Measurements from ENCODE around the gene DPYSL4. TPM values are rescaled to one million over a fixed set of nuclear protein-coding genes. Genes with fewer than 3 reads are reported as not detected.
A peak's percentile ranks its signal among the peaks of the same experiment; 100 is the strongest.

DPYSL4 gene
- total and polyA plus RNA-seq, 12 donors = 2.4 to 78.9 (median 30.6) TPM

DNA sequence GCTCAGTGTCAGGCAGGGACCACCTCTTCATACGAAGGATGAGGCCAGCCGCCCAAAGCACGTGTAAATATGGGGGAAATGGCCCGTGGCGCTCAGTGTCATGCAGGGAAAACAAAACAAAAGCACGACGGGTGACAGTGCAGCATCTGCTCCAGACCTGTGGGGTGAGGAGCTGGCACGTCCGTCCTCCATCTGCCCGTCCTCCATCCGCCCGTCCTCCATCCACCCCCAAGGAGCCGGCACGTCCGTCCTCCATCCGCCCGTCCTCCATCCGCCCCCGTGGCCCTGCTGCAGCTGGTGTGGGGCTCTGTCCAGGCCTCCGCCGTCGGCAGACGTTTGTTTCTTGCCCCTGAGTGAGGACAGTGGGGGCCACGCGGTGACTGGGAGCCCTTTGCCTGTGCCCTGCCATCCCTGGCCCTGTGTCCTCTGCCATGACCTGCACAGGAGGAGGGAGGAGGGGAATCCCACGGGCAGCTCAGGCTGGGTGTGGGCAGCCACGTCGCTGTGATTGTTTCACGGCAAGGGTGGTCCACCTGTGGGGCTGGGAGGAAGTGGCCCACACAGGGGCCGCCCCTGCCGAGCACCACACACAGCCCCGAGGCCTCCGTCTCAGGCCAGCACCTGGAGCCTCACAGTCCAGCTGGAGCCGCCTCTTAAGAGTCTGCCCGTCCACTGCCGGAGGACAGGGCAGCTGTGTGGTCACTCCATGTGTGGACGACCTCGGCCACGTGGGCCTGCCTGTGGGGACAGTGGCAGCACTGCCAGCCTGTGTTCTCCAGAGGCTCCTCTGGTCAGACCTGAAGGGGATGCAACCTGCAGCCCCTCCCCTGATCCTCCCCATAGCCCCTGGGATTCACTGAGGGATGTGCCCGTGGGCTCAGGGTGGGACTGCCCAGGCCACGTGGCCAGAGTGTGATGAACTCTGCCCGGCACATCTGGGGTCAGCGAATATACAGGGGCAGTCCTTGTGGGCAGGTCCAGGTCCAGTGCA lies 38.2 kb upstream of the DPYSL4 start:
- Histone ChIP-seq H3K27me3 (peaks cover 0 to 3% (median 0%) of the 10 kb centered on the region in 7 donors), H3K9me3 (no peaks in the 10 kb centered on the region), H3K27ac (no peak overlapping the region), H3K4me1 (no peaks in the 10 kb centered on the region), H3K4me3 (no peak overlapping the region), H3K36me3 (no peaks in the 10 kb centered on the region)
- TF ChIP-seq, protein P1, sequence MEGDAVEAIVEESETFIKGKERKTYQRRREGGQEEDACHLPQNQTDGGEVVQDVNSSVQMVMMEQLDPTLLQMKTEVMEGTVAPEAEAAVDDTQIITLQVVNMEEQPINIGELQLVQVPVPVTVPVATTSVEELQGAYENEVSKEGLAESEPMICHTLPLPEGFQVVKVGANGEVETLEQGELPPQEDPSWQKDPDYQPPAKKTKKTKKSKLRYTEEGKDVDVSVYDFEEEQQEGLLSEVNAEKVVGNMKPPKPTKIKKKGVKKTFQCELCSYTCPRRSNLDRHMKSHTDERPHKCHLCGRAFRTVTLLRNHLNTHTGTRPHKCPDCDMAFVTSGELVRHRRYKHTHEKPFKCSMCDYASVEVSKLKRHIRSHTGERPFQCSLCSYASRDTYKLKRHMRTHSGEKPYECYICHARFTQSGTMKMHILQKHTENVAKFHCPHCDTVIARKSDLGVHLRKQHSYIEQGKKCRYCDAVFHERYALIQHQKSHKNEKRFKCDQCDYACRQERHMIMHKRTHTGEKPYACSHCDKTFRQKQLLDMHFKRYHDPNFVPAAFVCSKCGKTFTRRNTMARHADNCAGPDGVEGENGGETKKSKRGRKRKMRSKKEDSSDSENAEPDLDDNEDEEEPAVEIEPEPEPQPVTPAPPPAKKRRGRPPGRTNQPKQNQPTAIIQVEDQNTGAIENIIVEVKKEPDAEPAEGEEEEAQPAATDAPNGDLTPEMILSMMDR (IDR thresholded peaks at IDR 0.05) = no peak
- no peak for ATAC-seq
- peak in 1 of 2 donors; percentile 9 for DNase-seq
- intact Hi-C loops (cut with DNase I) = loop anchor here in 7 of 10 donors (10.0 kb wide), 5 partner anchors 114 to 264 kb away; no protein-coding TSS in a partner anchor
- WGBS, 2 donors = 88 to 89% methylated on average over 43 of the region's 43 CpGs

DNA sequence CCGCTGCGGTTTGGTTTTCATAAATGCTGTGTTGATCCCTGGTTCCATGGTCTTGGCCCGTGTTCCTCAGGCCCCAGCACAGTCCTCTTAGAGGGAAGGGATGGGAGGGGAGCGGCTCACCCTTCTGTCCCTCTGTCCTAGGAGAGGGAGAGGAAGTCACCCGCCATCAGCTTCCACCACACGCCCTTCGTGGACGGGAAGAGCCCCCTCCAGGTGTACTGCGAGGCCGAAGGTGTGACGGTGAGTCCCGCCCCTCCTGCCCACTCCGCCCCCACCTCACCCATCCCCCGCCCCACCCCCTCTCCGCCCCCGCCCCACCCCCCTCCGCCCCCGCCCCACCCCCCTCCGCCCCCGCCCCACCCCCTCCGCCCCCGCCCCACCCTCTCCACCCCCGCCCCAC lies 37.5 kb upstream of the DPYSL4 start:
- ATAC-seq (no peak), DNase-seq (no peak)
- 73 to 83% methylated on average over 11 to 14 of the region's 23 CpGs for WGBS, 2 donors
- Histone ChIP-seq H3K27ac (no peak overlapping the region), H3K27me3 (no peaks in the 10 kb centered on the region), H3K4me1 (no peaks in the 10 kb centered on the region), H3K4me3 (no peak overlapping the region), H3K36me3 (no peaks in the 10 kb centered on the region), H3K9me3 (no peaks in the 10 kb centered on the region)
- TF ChIP-seq, protein P1 (IDR thresholded peaks at IDR 0.05) = no peak
- intact Hi-C loops (cut with DNase I) = loop anchor here in 7 of 10 donors (10.0 kb wide), 5 partner anchors 114 to 264 kb away; no protein-coding TSS in a partner anchor

DNA sequence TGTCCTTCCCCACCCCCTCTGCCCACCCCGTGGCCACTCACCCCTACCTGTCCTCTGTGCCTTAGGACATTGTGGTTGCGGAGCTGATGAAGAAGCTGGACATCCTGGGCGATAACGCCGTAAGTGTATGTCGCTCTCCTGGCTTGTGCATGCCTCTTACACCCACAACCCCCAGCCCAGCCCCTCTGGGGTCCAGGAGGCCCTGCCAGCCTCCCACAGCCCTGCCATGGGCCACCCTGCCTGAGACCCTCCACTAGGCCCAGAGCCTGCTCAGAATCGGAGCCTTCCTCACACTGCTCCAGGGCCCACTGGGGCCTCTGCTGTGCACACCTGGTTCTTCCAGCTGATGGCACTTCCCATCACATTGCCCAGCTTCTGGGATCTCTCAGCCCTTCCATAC lies 36.8 kb upstream of the DPYSL4 start:
- no peak for DNase-seq
- Histone ChIP-seq H3K9me3 (no peaks in the 10 kb centered on the region), H3K27me3 (no peaks in the 10 kb centered on the region), H3K4me3 (no peak overlapping the region), H3K36me3 (no peaks in the 10 kb centered on the region), H3K27ac (no peak overlapping the region), H3K4me1 (no peaks in the 10 kb centered on the region)
- intact Hi-C loops (cut with DNase I) = loop anchor here in 7 of 10 donors (10.0 kb wide), 5 partner anchors 115 to 265 kb away; no protein-coding TSS in a partner anchor
- no peak for ATAC-seq
- 95 to 96% methylated on average over 7 of the region's 7 CpGs for WGBS, 2 donors
- TF ChIP-seq, protein P1 (IDR thresholded peaks at IDR 0.05) = no peak

DNA sequence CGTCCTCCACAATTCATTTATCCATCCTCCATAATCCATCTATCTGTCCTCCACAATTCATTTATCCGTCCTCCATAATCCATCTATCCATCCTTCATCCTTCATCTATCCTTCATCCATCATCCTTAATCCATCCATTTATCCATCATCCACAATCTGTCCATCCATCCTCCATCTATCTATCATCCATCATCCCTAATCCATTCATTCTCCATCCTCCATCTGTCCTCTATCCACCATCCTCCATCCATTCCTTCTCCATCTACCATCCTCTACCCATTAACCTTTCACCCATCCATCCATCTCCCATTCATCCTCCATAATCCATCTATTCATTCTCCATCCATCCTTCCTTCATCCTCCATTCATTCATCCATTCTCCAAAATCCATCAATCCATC lies 36.0 kb upstream of the DPYSL4 start:
- no peaks in the 10 kb centered on the region for H3K36me3 ChIP-seq

More for the DNA sequence above, 36.0 kb upstream of the DPYSL4 start:
- TF ChIP-seq, protein P1 (IDR thresholded peaks at IDR 0.05) = no peak
- ATAC-seq = no peak
- whole genome bisulfite sequencing, 2 donors = 96 to 99% methylated on average over 2 of the region's 2 CpGs
- H3K27me3 ChIP-seq = no peaks in the 10 kb centered on the region
- DNase-seq = no peak
- no peak overlapping the region for H3K4me3 ChIP-seq
- H3K27ac ChIP-seq = no peak overlapping the region
- intact Hi-C loops (cut with DNase I) = no loop called here
- no peaks in the 10 kb centered on the region for H3K9me3 ChIP-seq
- H3K4me1 ChIP-seq = no peaks in the 10 kb centered on the region
